GM23248 (cell line): ENCODE data around the gene MEGF11. TPM values are rescaled to one million over a fixed set of nuclear protein-coding genes. Genes with fewer than 3 reads are reported as not detected.

Experiments used
- DNase-seq: peaks from one replicate; pipeline ENCODE4 v3.0.0-alpha.2; 2015
- H2AFZ ChIP-seq: fragments of 200-600 bp; sonication (generic); 2 replicates; pipeline ENCODE4 v1.6.1; 2016; ENCODE audit warnings: antibody characterized with exemption
- H3F3A ChIP-seq: fragments of 200-600 bp; sonication (generic); 2 replicates; pipeline ENCODE4 v1.6.1; 2016; ENCODE audit warnings: mild to moderate bottlenecking, antibody characterized with exemption, mixed run types; ENCODE audit not compliant: insufficient read depth
- H3K27ac ChIP-seq: fragments of 200-600 bp; sonication (generic); 2 replicates; pipeline ENCODE4 v1.5.1; 2016; ENCODE audit warnings: mild to moderate bottlenecking
- H3K27me3 ChIP-seq: fragments of 200-600 bp; sonication (generic); replicated peaks from 2 replicates; pipeline ENCODE4 v1.6.1; 2016; ENCODE audit warnings: mild to moderate bottlenecking; ENCODE audit not compliant: insufficient read depth
- H3K36me3 ChIP-seq: fragments of 200-600 bp; sonication (generic); 2 replicates; pipeline ENCODE4 v1.6.1; 2016; ENCODE audit warnings: low read depth, mild to moderate bottlenecking
- H3K4me1 ChIP-seq: fragments of 200-600 bp; sonication (generic); 2 replicates; pipeline ENCODE4 v1.6.1; 2016; ENCODE audit warnings: mild to moderate bottlenecking; ENCODE audit not compliant: insufficient read depth
- H3K4me2 ChIP-seq: fragments of 200-600 bp; sonication (generic); one replicate; pipeline ENCODE4 v1.6.1; 2016; ENCODE audit warnings: mild to moderate bottlenecking; ENCODE audit not compliant: unreplicated experiment
- H3K4me3 ChIP-seq: fragments of 200-600 bp; sonication (generic); 2 replicates; pipeline ENCODE4 v1.5.1; 2016; ENCODE audit warnings: mild to moderate bottlenecking
- H3K79me2 ChIP-seq: fragments of 200-600 bp; sonication (generic); 2 replicates; pipeline ENCODE4 v1.6.1; 2016; ENCODE audit warnings: mild to moderate bottlenecking; ENCODE audit not compliant: insufficient read depth
- H3K9ac ChIP-seq: fragments of 200-600 bp; sonication (generic); 2 replicates; pipeline ENCODE4 v1.6.1; 2016; ENCODE audit warnings: mild to moderate bottlenecking
- H3K9me2 ChIP-seq: fragments of 200-600 bp; sonication (generic); 2 replicates; pipeline ENCODE4 v1.6.1; 2016; ENCODE audit warnings: mixed run types, mild to moderate bottlenecking, moderate library complexity; ENCODE audit not compliant: insufficient read depth
- H3K9me3 ChIP-seq: fragments of 200-600 bp; sonication (generic); one replicate; pipeline ENCODE4 v1.6.1; 2017; ENCODE audit warnings: low read depth
- H4K20me1 ChIP-seq: fragments of 200-600 bp; sonication (generic); 2 replicates; pipeline ENCODE4 v1.6.0; 2016; ENCODE audit not compliant: insufficient read depth
- EZH2 ChIP-seq: fragments of 200-600 bp; sonication (generic); IDR thresholded peaks from 2 replicates; pipeline ENCODE4 v1.6.1; 2018; ENCODE audit warnings: antibody characterized with exemption, mild to moderate bottlenecking; ENCODE audit not compliant: insufficient read depth, poor library complexity, severe bottlenecking
- EZH2phosphoT487 ChIP-seq: fragments of 200-600 bp; sonication (generic); IDR thresholded peaks from 2 replicates; pipeline ENCODE4 v1.6.1; 2018; ENCODE audit warnings: antibody characterized with exemption, moderate library complexity, mild to moderate bottlenecking, low read depth; ENCODE audit not compliant: insufficient read depth
- WGBS, 2 experiments: methylation state at CpG; one replicate each; pipeline ENCODE4 v1.1.6; 2015 to 2017; ENCODE audit warnings: low lambda C conversion rate in 2 of 2, low coverage in 1 of 2; ENCODE audit errors: missing lambda C conversion rate in 2 of 2; 5-methylcytosine and 5-hydroxymethylcytosine counted together
- in situ Hi-C: fragments of 300-500 bp; cut with MboI; formaldehyde crosslinking; loops from 2 replicates; pipeline ENCODE4 v1.15.0; 2020
- polyA plus RNA-seq: library from polyadenylated mRNA; unstranded; fragments of >200 nt; fragmentation: Nextera tagmentation; extraction: Ambion mirVana; gene quantifications from 2 replicates; pipeline ENCODE4 v1.2.1, GENCODE V29; 2016
- total RNA-seq: library from RNA; depleted of rRNA; stranded (reverse); fragments of >200 nt; shearing (Covaris generic); gene quantifications from 2 replicates; pipeline ENCODE4 v1.2.3, GENCODE V29; 2014

Gene MEGF11
- total and polyA plus RNA-seq, 2 experiments from 2014 or later: 0.14 TPM; not detected in 1

DNA sequence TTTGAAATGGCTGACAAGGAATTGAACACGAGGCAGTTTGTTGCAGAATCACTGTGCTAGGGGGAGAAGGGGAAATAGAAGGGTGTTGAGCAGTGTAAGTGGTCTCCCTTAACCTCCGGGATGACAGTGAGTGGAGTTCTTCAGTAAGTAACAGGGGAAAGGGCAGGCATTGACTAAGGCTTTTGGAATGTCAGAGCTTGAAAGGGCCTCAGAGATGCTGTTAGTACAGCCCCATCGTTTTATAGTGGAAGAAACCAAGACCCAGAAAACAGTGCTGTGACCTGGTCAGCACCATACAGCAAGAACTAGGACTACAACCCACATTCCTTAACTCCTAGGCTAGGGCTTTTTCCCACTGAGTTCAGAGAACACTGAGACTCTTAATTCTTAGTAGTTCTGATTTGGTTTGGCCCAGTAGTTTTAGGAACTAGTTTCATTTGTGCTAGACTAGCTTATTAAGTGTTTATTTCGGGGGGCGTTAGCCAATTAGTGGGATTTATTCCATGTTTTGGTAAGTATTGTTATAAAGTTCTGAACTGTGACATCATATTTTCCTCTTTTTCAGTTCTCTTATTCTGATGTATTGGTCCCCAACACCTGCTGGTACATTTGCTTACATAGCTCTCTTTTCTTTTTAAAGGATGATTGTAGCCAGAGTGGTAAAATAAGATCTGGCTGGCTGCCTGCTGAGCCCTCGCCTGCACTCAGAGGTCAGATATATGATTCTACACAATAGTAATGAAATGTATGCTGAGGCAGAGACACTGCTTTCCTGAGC lies 350.1 kb downstream of the MEGF11 start:
- Histone ChIP-seq H3K4me3 (no peak overlapping the region), H3K4me2 (no peak overlapping the region), H3K79me2 (no peaks in the 10 kb centered on the region), H3K4me1 (no peaks in the 10 kb centered on the region), H3K27me3 (no peaks in the 10 kb centered on the region), H3K27ac (no peak overlapping the region), H3K36me3 (peaks cover 12% of the 10 kb centered on the region; the same call in 1 of the 2 replicates), H3K9ac (no peak overlapping the region), H3F3A (no peaks in the 10 kb centered on the region), H3K9me2 (no peaks in the 10 kb centered on the region), H2AFZ (no peak overlapping the region), H4K20me1 (no peaks in the 10 kb centered on the region), H3K9me3 (no peaks in the 10 kb centered on the region)
- in situ Hi-C loops: no loop called here
- DNase-seq: no peak
- 97 to 98% methylated on average over 6 of the region's 6 CpGs for WGBS, 2 experiments
- TF ChIP-seq EZH2phosphoT487 (no peak), EZH2 (no peak)

DNA sequence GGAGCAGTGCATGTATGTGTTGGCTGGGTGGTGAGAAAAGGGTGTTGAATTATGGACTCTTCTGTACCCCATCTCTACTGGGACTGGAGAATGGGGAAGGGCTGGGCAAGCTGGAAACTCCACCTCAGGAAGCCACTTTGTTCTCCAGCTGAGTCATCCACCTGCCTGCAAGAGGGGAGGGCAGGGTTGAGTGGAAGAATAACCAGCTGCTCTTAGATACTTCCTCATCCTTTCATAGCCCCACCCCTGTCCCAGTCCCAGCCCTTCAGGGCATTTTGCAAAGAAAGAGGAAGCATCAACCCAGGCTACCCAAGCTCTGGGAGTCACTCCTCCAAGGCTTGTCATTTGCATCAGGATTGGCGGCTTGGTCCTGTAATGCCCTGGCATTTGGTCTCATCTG lies 351.2 kb downstream of the MEGF11 start:
- no peaks in the 10 kb centered on the region for H4K20me1 ChIP-seq
- in situ Hi-C loops: no loop called here
- H3K4me1 ChIP-seq: no peaks in the 10 kb centered on the region
- H3K36me3 ChIP-seq: peaks cover 20% of the 10 kb centered on the region
- no peaks in the 10 kb centered on the region for H3K27me3 ChIP-seq
- no peaks in the 10 kb centered on the region for H3K9me2 ChIP-seq
- H3K9me3 ChIP-seq: no peaks in the 10 kb centered on the region
- 96 to 100% methylated on average over 1 of the region's 1 CpG for WGBS, 2 experiments
- H3K79me2 ChIP-seq: no peaks in the 10 kb centered on the region
- H3K27ac ChIP-seq: no peak overlapping the region
- no peak overlapping the region for H3K4me2 ChIP-seq
- H3K4me3 ChIP-seq: no peak overlapping the region
- H3F3A ChIP-seq: no peaks in the 10 kb centered on the region
- H3K9ac ChIP-seq: no peak overlapping the region
- no peak overlapping the region for H2AFZ ChIP-seq
- DNase-seq: no peak
- TF ChIP-seq EZH2phosphoT487 (no peak), EZH2 (no peak)

DNA sequence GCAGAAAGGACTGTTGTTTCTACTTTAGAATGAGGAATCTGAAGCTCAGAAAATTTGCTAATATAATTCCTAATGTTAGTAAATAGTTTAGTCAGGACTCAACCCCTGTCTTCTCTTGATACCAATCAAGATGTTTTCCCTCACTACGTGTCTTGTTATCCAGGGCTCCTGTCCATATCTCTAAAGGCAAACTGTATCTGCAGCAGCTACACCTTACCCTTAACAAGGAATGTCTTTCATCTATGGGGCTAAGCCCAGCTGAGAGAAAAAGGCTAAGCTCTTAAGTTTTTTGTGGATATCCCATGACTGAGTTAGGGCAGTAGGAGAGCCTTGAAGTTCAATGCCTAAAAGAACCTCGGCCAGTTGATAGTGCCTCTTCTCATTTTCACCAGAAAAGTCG lies 351.7 kb downstream of the MEGF11 start:
- Histone ChIP-seq H3K9ac (no peak overlapping the region), H3K27me3 (no peaks in the 10 kb centered on the region), H3K79me2 (no peaks in the 10 kb centered on the region), H3K36me3 (peaks cover 24% of the 10 kb centered on the region), H3K27ac (no peak overlapping the region), H3K4me3 (no peak overlapping the region), H3K4me2 (no peak overlapping the region), H3K9me2 (no peaks in the 10 kb centered on the region), H4K20me1 (no peaks in the 10 kb centered on the region), H3F3A (no peaks in the 10 kb centered on the region), H3K4me1 (no peaks in the 10 kb centered on the region), H3K9me3 (no peaks in the 10 kb centered on the region), H2AFZ (no peak overlapping the region)
- TF ChIP-seq EZH2phosphoT487 (no peak), EZH2 (no peak)
- 95 to 96% methylated on average over 3 of the region's 3 CpGs for WGBS, 2 experiments
- in situ Hi-C loops: no loop called here
- DNase-seq: no peak

DNA sequence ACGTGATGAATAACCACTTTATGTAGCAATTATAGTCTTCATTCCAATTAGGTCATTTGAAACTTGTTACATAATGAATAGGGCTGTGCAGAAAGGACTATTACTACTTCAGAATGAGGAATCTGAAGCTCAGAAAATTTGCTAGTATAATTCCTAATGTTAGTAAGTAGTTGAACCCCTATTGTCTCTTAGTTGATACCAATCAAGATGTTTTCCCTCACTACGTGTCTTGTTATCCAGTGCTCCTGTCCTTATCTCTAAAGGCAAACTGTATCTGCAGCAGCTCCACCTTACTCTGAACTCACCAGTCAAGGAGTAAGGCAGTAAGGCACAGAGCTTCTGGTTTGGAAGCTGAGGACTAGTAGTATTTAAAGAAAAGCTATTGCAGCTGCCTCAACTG lies 352.2 kb downstream of the MEGF11 start:
- in situ Hi-C loops: no loop called here

More for the DNA sequence above, 352.2 kb downstream of the MEGF11 start:
- Histone ChIP-seq H3K27me3 (no peaks in the 10 kb centered on the region), H3K27ac (no peak overlapping the region), H4K20me1 (no peaks in the 10 kb centered on the region), H3K4me3 (no peak overlapping the region), H3K4me1 (no peaks in the 10 kb centered on the region), H3K9ac (no peak overlapping the region), H3F3A (no peaks in the 10 kb centered on the region), H3K9me3 (no peaks in the 10 kb centered on the region), H3K9me2 (no peaks in the 10 kb centered on the region), H2AFZ (no peak overlapping the region), H3K79me2 (no peaks in the 10 kb centered on the region), H3K36me3 (peaks cover 29% of the 10 kb centered on the region), H3K4me2 (no peak overlapping the region)
- TF ChIP-seq EZH2phosphoT487: no peak
- 82 to 88% methylated on average over 2 of the region's 2 CpGs for WGBS, 2 experiments
- no peak for DNase-seq
